ENCODE measurements around the gene SESTD1. TPM values are rescaled to one million over a fixed set of nuclear protein-coding genes. Genes with fewer than 3 reads are reported as not detected.

The SESTD1 gene
- total and polyA plus RNA-seq, 2 of the 4 experiments (the other 2 are of a cell fraction): 8.4 to 12.7 TPM

GRCh38 chr2:179170901-179171300 lies 93.7 kb downstream of the SESTD1 start:
- H2BK5ac ChIP-seq (ENCODE audit: low read depth, low read length, poor library complexity, severe bottlenecking): no peak overlapping the region
- no peak overlapping the region for H3K14ac ChIP-seq (replicated peaks; ENCODE audit: low read depth, low read length)
- dilution Hi-C loops (cut with HindIII; ENCODE audit: low sequenced_read_pairs, unreplicated experiment): no loop called here
- no peak overlapping the region for H2AK9ac ChIP-seq (replicated peaks; ENCODE audit: low read depth, low read length, poor library complexity)
- in situ Hi-C loops (cut with MboI; ENCODE audit: low sequenced_read_pairs): no loop called here
- no peak for TF ChIP-seq NFE2L2 (IDR thresholded peaks at IDR 0.05; ENCODE audit: low read depth, low read length)
- no peak for TF ChIP-seq CHD1 (IDR thresholded peaks at IDR 0.05; ENCODE audit: low read depth, low read length)
- no peak for TF ChIP-seq FOS (IDR thresholded peaks at IDR 0.05; ENCODE audit: low read depth, low read length)
- TF ChIP-seq BHLHE40 (IDR thresholded peaks at IDR 0.05; ENCODE audit: low read depth, low read length): no peak
- no peak for TF ChIP-seq RFX5 (IDR thresholded peaks at IDR 0.05; ENCODE audit: low read depth, low read length)
- no peak for TF ChIP-seq CTCF (conservative IDR thresholded peaks at IDR 0.05; ENCODE audit: low read depth, low read length)
- no peak for TF ChIP-seq RCOR1 (IDR thresholded peaks at IDR 0.05; ENCODE audit: insufficient replicate concordance, low read length)
- TF ChIP-seq MAFK (IDR thresholded peaks at IDR 0.05; ENCODE audit: low read depth, low read length): no peak
- TF ChIP-seq RAD21 (IDR thresholded peaks at IDR 0.05; ENCODE audit: low read length): no peak
- no peak for TF ChIP-seq USF2 (IDR thresholded peaks at IDR 0.05; ENCODE audit: low read depth, low read length)
- no peak for TF ChIP-seq SMC3 (IDR thresholded peaks at IDR 0.05; ENCODE audit: low read depth, low read length)
- no peak overlapping the region for H4K91ac ChIP-seq (ENCODE audit: insufficient read depth, low read depth, low read length)
- no peak overlapping the region for H2BK15ac ChIP-seq (ENCODE audit: low read depth, low read length)
- H4K5ac ChIP-seq (ENCODE audit: low read depth, low read length): no peak overlapping the region
- H3K9me1 ChIP-seq (ENCODE audit: insufficient read depth, low read length): no peaks in the 10 kb centered on the region
- DNase-seq: no peak
- H2AFZ ChIP-seq (replicated peaks; ENCODE audit: low read length, poor library complexity): no peak overlapping the region
- no peak overlapping the region for H3K27ac ChIP-seq (ENCODE audit: insufficient read depth, low read length)
- intact Hi-C loops (cut with micrococcal nuclease): no loop called here
- no peak overlapping the region for H2BK120ac ChIP-seq (ENCODE audit: low read depth, low read length)
- BruUV-seq (replicated peaks): no TSS peak
- no peak overlapping the region for H2AK5ac ChIP-seq (ENCODE audit: low read depth, low read length)
- no peaks in the 10 kb centered on the region; a peak in 1 of 4 replicates for H3K79me1 ChIP-seq (ENCODE audit: low read depth in 1 of 2, low read length in 2 of 2)
- H3K4me3 ChIP-seq (ENCODE audit: insufficient read depth, low read depth, low read length): no peak overlapping the region
- H4K20me1 ChIP-seq (ENCODE audit: insufficient read depth, low read length): no peaks in the 10 kb centered on the region
- H3K4me2 ChIP-seq (ENCODE audit: low read depth, low read length): no peak overlapping the region
- H3K36me3 ChIP-seq (ENCODE audit: control insufficient read depth, insufficient read depth, low read length): peaks cover 7% of the 10 kb centered on the region
- no peak overlapping the region for H3K56ac ChIP-seq (ENCODE audit: extremely low read depth, insufficient read depth, low read length)
- no peaks in the 10 kb centered on the region for H3K9me3 ChIP-seq (ENCODE audit: control insufficient read depth, insufficient read depth, low read length)
- no peak overlapping the region for H3K4ac ChIP-seq (ENCODE audit: low read depth, low read length)
- H2BK20ac ChIP-seq (ENCODE audit: low read depth, low read length): no peak overlapping the region
- no peaks in the 10 kb centered on the region for H3K27me3 ChIP-seq (ENCODE audit: control insufficient read depth, insufficient read depth, low read length)
- WGBS, 2 experiments (ENCODE audit: extremely low coverage in 2 of 2, insufficient read length in 1 of 2): no CpG with 5 or more reads among the region's 1 CpG
- H3K4me1 ChIP-seq (ENCODE audit: control insufficient read depth, insufficient read depth, low read length): no peaks in the 10 kb centered on the region
- no peak overlapping the region for H4K8ac ChIP-seq (ENCODE audit: low read depth in 2 of 2, low read length in 2 of 2)
- no peak overlapping the region for H3K9ac ChIP-seq (ENCODE audit: low read depth, low read length)
- H3K23ac ChIP-seq (ENCODE audit: low read depth, low read length): no peak overlapping the region
- ChIA-PET CTCF (no interaction called here), POLR2A (ENCODE audit: unreplicated experiment) (no interaction called here)
- no peak for ATAC-seq (ENCODE audit: low read depth)
- no peak overlapping the region for H3K18ac ChIP-seq (ENCODE audit: low read depth, low read length)
